Measurements from ENCODE around the gene ZBTB20. TPM values are rescaled to one million over a fixed set of nuclear protein-coding genes. Genes with fewer than 3 reads are reported as not detected.

The ZBTB20 gene
- total RNA-seq, 4 donors from 2014 or later = 69.9 to 112 (median 80.8) TPM

DNA sequence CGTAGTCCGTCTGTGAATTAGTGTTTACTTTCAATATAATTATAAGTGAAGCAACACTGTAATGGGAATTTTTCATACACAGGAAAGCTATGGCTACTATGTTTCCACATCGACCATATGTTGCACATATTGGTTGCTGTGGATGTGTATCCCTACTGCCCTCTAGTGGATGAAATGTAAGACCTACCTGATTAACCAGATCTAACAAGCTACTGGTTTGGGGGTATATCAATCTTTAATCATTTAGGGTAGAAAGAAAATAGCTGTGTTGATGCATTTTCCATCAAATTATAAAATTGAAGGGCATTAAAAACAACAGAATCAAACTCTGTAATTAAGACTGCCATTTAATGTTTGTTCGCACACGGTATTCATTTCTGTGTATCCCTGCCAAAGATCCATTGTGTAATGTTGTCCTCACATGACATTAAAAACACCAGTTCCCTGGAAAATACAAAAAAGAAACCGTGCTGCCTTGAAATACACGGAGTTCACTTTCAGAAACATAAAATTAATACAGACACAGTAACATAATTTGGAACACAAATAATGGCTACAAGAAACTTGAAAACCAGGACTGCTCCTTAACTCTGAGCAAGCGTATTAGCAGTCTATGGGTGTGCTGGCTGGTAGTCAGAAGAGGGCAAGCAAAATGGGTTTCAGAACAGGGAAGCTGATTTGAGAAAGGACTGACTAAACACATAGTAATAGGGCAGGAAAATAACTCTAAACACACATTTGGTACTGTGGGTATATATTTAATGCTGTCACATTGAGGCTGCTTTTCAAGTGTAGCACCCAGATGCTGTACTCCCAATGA is 728.2 kb downstream of the ZBTB20 start:
- Histone ChIP-seq H3K27ac (replicated peaks in 1 of 4) (peak overlapping the region; percentile 30 to 56 (median 44)), H3K4me3 (peak overlapping the region in 3 of 4 donors; percentile 27 to 39 (median 33)), H3K4me1 (peaks cover 16 to 29% (median 25%) of the 10 kb centered on the region in 4 donors), H3K27me3 (no peaks in the 10 kb centered on the region), H3K36me3 (no peaks in the 10 kb centered on the region), H3K9me3 (no peaks in the 10 kb centered on the region)
- intact Hi-C loops (cut with DNase I) = loop anchor here (5.0 to 10.0 kb wide), 2 partner anchors 37 to 54 kb away; no protein-coding TSS in a partner anchor
- no peak for DNase-seq (ENCODE audit: extremely low spot score)
- WGBS = 24% methylated on average over 8 of the region's 8 CpGs
- TF ChIP-seq EP300 (IDR thresholded peaks at IDR 0.05) (no peak), POLR2A (IDR thresholded peaks at IDR 0.05; ENCODE audit: low read depth) (no peak), POLR2AphosphoS5 (IDR thresholded peaks at IDR 0.05) (peak in 1 of 2 donors; percentile 47)
- TF ChIP-seq, protein P1, sequence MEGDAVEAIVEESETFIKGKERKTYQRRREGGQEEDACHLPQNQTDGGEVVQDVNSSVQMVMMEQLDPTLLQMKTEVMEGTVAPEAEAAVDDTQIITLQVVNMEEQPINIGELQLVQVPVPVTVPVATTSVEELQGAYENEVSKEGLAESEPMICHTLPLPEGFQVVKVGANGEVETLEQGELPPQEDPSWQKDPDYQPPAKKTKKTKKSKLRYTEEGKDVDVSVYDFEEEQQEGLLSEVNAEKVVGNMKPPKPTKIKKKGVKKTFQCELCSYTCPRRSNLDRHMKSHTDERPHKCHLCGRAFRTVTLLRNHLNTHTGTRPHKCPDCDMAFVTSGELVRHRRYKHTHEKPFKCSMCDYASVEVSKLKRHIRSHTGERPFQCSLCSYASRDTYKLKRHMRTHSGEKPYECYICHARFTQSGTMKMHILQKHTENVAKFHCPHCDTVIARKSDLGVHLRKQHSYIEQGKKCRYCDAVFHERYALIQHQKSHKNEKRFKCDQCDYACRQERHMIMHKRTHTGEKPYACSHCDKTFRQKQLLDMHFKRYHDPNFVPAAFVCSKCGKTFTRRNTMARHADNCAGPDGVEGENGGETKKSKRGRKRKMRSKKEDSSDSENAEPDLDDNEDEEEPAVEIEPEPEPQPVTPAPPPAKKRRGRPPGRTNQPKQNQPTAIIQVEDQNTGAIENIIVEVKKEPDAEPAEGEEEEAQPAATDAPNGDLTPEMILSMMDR (IDR thresholded peaks at IDR 0.05) = peak; percentile 73 to 84 (median 83)

DNA sequence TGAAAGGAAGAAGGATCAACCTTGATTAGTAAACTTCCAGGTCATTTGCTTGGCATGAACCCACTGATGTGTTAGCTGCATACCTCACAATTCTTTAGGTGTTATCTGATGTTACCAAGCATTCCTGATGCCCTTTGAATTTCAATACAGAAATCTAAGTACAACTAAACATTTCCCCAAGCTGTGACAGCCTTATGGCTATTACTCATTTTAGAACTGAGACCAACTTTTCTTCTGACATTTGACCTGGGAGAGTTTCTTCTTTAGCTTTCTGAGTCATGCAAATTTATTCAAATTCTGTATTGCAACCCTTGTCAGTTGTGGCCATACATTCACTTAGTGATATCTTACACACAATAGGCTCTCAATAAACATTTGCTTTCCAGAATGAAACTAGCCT is 729.0 kb downstream of the ZBTB20 start:
- intact Hi-C loops (cut with DNase I) = loop anchor here (5.0 to 10.0 kb wide), 2 partner anchors 36 to 53 kb away; no protein-coding TSS in a partner anchor
- no peak overlapping the region for H3K4me3 ChIP-seq
- H3K36me3 ChIP-seq = no peaks in the 10 kb centered on the region
- peaks cover 20 to 37% (median 32%) of the 10 kb centered on the region in 4 donors for H3K4me1 ChIP-seq
- no peaks in the 10 kb centered on the region for H3K27me3 ChIP-seq
- peak overlapping the region in 2 of 4 donors; percentile 34 to 55 for H3K27ac ChIP-seq (replicated peaks in 1 of 4)
- TF ChIP-seq POLR2A (IDR thresholded peaks at IDR 0.05; ENCODE audit: low read depth) = no peak
- no peak for TF ChIP-seq EP300 (IDR thresholded peaks at IDR 0.05)
- no peak for TF ChIP-seq POLR2AphosphoS5 (IDR thresholded peaks at IDR 0.05)
- TF ChIP-seq, protein P1 (IDR thresholded peaks at IDR 0.05) = no peak
- DNase-seq (ENCODE audit: extremely low spot score) = no peak
- no peaks in the 10 kb centered on the region for H3K9me3 ChIP-seq

DNA sequence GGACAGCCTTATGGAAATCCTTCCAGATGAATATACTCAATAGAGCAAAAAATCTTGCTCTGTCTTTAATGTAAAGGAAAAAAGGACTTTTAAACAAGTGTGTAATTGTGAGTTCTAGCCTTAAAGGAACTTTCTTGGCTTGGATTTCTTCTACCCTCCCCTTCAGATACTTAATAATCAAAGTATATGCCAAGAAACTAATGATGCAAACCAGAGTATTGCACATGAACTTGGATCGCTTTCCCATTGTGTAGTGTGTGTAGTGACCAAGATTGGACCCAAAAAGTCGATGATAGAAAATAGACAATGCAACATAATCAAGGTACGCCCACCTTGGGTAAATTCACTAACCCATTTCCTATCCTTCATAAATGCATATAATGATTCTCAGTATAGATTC is 729.4 kb downstream of the ZBTB20 start:
- H3K27me3 ChIP-seq = no peaks in the 10 kb centered on the region
- no peak overlapping the region for H3K4me3 ChIP-seq
- DNase-seq (ENCODE audit: extremely low spot score) = no peak
- WGBS = 87% methylated on average over 3 of the region's 3 CpGs
- peaks cover 24 to 42% (median 35%) of the 10 kb centered on the region in 4 donors for H3K4me1 ChIP-seq
- intact Hi-C loops (cut with DNase I) = loop anchor here (5.0 to 10.0 kb wide), 2 partner anchors 35 to 53 kb away; no protein-coding TSS in a partner anchor
- TF ChIP-seq, protein P1 (IDR thresholded peaks at IDR 0.05) = no peak
- no peak for TF ChIP-seq POLR2AphosphoS5 (IDR thresholded peaks at IDR 0.05)
- TF ChIP-seq POLR2A (IDR thresholded peaks at IDR 0.05; ENCODE audit: low read depth) = no peak
- TF ChIP-seq EP300 (IDR thresholded peaks at IDR 0.05) = no peak
- no peaks in the 10 kb centered on the region for H3K9me3 ChIP-seq
- no peaks in the 10 kb centered on the region for H3K36me3 ChIP-seq
- H3K27ac ChIP-seq (replicated peaks in 1 of 4) = peak overlapping the region in 1 of 4 donors; percentile 55

DNA sequence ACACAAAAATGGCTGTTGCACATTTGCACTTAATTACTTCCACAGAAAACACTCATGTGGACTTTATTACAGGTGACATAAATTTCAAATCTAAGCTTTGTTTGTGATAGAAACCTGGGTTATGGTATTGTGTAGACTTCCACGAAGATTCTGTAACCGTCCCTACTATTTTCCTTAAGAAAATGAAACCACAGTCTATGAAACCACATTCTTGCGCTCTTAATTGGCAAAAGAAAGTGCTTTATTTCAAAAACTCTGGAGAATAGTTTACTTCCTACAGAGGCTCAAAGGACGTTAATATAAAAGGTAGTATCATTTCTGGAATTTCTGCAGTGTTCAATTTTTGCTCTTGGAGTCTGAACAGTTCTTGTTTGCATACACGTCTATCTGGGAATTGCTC is 729.8 kb downstream of the ZBTB20 start:
- H3K4me3 ChIP-seq = no peak overlapping the region
- no peak overlapping the region for H3K27ac ChIP-seq (replicated peaks in 1 of 4)
- H3K4me1 ChIP-seq = peaks cover 28 to 44% (median 39%) of the 10 kb centered on the region in 4 donors
- no peak for TF ChIP-seq EP300 (IDR thresholded peaks at IDR 0.05)
- TF ChIP-seq, protein P1 (IDR thresholded peaks at IDR 0.05) = no peak
- no peaks in the 10 kb centered on the region for H3K27me3 ChIP-seq
- 88% methylated on average over 5 of the region's 5 CpGs for WGBS
- H3K9me3 ChIP-seq = no peaks in the 10 kb centered on the region
- DNase-seq (ENCODE audit: extremely low spot score) = no peak
- H3K36me3 ChIP-seq = no peaks in the 10 kb centered on the region
- intact Hi-C loops (cut with DNase I) = loop anchor here (5.0 to 10.0 kb wide), 2 partner anchors 35 to 52 kb away; no protein-coding TSS in a partner anchor

Data from esophagus muscularis mucosa (tissue), 4 donors.